Peyer's patch (tissue), 4 donors: Measurements from ENCODE around the gene KIAA2012. TPM values are rescaled to one million over a fixed set of nuclear protein-coding genes. Genes with fewer than 3 reads are reported as not detected.

Source experiments
- DNase-seq, 3 donors: peaks; one replicate each; pipeline ENCODE4 v3.0.0-alpha.2; 2017 to 2019
- H3K27ac ChIP-seq, 4 donors: fragments of 200-600 bp; sonication (generic); one replicate each; pipeline ENCODE4 v1.5.1; 2016 to 2019
- H3K27me3 ChIP-seq, 2 donors: fragments of 200-600 bp; sonication (generic); one replicate each; pipeline ENCODE4 v1.5.1; 2019
- H3K36me3 ChIP-seq, 3 donors: fragments of 200-600 bp; sonication (generic); one replicate each; pipeline ENCODE4 v1.5.1; 2016 to 2019
- H3K4me1 ChIP-seq, 4 donors: fragments of 200-600 bp; sonication (generic); one replicate each; pipeline ENCODE4 v1.5.1; 2016 to 2019
- H3K4me3 ChIP-seq, 4 donors: fragments of 200-600 bp; sonication (generic); 1 replicate in 3 of 4; 2 replicates in 1 of 4; pipeline ENCODE4 v1.5.1; 2016 to 2019; ENCODE audit warnings: mild to moderate bottlenecking in 1 of 4
- H3K9me3 ChIP-seq, 4 donors: fragments of 200-600 bp; sonication (generic); one replicate each; pipeline ENCODE4 v1.5.1; 2016 to 2019; ENCODE audit warnings: mild to moderate bottlenecking in 1 of 4
- CTCF ChIP-seq, 6 experiments: fragments of 450-650 bp in 4 of 6; fragments of 200-600 bp in 2 of 6; sonication (generic) in 1 of 6; IDR thresholded peaks; one replicate each; pipeline ENCODE4 v1.5.1; 2017 to 2019; ENCODE audit warnings: antibody characterized with exemption in 6 of 6, mild to moderate bottlenecking in 3 of 6, moderate library complexity in 1 of 6
- POLR2A ChIP-seq, 2 donors: fragments of 450-650 bp; IDR thresholded peaks; one replicate each; pipeline ENCODE4 v1.5.1; 2017; ENCODE audit warnings: antibody characterized with exemption in 2 of 2, mild to moderate bottlenecking in 2 of 2, moderate library complexity in 2 of 2
- total RNA-seq, 4 donors: library from RNA; depleted of rRNA; stranded (reverse); fragments of >200 nt; gene quantifications; one replicate each; pipeline ENCODE4 v1.1.0, GENCODE V29; 2016

KIAA2012 gene
- total RNA-seq, 4 donors from 2014 or later = 0.27 TPM; not detected in 3

DNA sequence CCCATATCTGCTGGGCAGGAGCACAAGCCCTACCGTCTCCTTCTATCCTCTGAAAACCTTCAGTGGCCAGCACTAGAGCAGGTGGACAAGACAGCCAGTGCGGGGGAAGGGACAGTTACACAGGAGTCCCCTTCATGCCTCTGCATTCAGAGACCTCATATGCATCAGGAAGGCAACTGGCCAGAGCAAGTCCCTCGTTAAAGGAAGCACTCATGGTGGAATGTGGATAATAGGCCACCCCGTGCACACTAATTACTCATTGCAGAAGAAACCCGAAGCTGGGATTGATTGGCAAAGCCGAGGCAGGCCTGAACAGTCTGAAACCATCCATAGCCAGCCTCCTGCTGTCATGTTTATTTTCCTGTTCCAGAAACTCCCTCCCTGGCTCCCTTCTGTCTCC, 11.2 kb downstream of the KIAA2012 start:
- Histone ChIP-seq H3K4me3 (no peak overlapping the region), H3K27ac (no peak overlapping the region), H3K27me3 (no peaks in the 10 kb centered on the region), H3K9me3 (no peaks in the 10 kb centered on the region), H3K36me3 (no peaks in the 10 kb centered on the region), H3K4me1 (peaks cover 0 to 10% (median 0%) of the 10 kb centered on the region in 4 donors)
- no peak for TF ChIP-seq CTCF (IDR thresholded peaks at IDR 0.05)
- no peak for TF ChIP-seq POLR2A (IDR thresholded peaks at IDR 0.05)
- DNase-seq = no peak

DNA sequence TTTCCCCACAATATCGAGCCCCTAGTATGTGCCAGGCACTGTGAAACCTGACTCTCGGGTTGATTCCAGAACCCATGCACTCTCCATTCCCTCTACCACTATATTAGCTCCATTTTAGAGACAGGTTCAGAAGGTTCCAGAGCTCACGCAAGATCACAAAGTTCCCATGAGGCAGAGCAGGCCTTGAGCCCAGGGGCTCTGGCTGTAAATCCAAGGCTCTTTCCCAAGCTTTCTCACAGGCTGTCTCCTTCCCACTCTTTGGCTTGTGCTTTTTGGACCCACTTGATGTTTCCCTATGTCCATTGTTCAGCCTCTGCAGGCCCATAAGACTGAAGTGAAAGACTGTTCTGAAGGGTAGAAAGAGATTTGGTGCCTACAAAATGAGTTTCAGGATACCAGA, 15.7 kb downstream of the KIAA2012 start:
- H3K36me3 ChIP-seq = no peaks in the 10 kb centered on the region
- H3K9me3 ChIP-seq = no peaks in the 10 kb centered on the region
- DNase-seq = no peak
- TF ChIP-seq CTCF (IDR thresholded peaks at IDR 0.05) = no peak
- no peak for TF ChIP-seq POLR2A (IDR thresholded peaks at IDR 0.05)
- H3K4me3 ChIP-seq = no peak overlapping the region
- no peak overlapping the region for H3K27ac ChIP-seq
- H3K4me1 ChIP-seq = peaks cover 0 to 9% (median 0%) of the 10 kb centered on the region in 4 donors
- no peaks in the 10 kb centered on the region for H3K27me3 ChIP-seq

- no peak overlapping the region for H3K27ac ChIP-seq
- no peak overlapping the region for H3K4me3 ChIP-seq
- no peaks in the 10 kb centered on the region for H3K36me3 ChIP-seq
- no peak for DNase-seq
- no peaks in the 10 kb centered on the region for H3K9me3 ChIP-seq
- no peaks in the 10 kb centered on the region for H3K4me1 ChIP-seq
- H3K27me3 ChIP-seq = no peaks in the 10 kb centered on the region
- TF ChIP-seq POLR2A (IDR thresholded peaks at IDR 0.05) = no peak
- TF ChIP-seq CTCF (IDR thresholded peaks at IDR 0.05) = no peak
Measured at GRCh38 chr2:202090530-202090929, 17.5 kb downstream of the KIAA2012 start.

GRCh38 chr2:202091476-202091875, 18.4 kb downstream of the KIAA2012 start:
- no peaks in the 10 kb centered on the region for H3K4me1 ChIP-seq
- no peak for DNase-seq
- no peaks in the 10 kb centered on the region for H3K27me3 ChIP-seq
- no peaks in the 10 kb centered on the region for H3K9me3 ChIP-seq
- H3K4me3 ChIP-seq = no peak overlapping the region
- no peaks in the 10 kb centered on the region for H3K36me3 ChIP-seq
- no peak overlapping the region for H3K27ac ChIP-seq
- TF ChIP-seq POLR2A (IDR thresholded peaks at IDR 0.05) = no peak
- no peak for TF ChIP-seq CTCF (IDR thresholded peaks at IDR 0.05)

DNA sequence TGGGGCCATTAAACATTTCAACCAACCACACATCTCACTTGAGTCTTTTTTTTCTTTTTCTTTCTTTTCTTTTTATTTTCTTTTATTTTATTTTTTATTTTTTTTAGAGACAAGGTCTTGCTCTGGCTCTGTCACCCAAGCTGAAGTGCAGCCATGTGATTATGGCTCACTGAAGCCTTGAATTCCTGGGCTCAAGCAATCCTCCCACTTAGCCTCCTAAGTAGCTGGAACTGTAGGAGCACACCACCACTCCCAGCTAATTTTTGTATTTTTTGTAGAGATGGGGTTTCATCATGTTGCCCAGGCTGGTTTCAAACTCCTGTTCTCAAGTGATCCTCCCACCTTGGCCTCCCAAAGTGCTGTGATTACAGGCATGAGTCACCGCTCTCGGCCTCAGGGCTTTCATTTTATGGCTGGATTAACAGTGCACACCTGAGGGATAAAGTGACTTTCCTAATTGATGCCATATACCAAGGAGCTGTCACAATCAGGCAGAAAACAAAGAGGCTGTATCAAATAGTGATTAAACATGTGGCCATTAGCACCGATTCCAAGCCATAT, 21.5 kb downstream of the KIAA2012 start:
- TF ChIP-seq POLR2A (IDR thresholded peaks at IDR 0.05) (no peak), CTCF (IDR thresholded peaks at IDR 0.05) (no peak)
- DNase-seq = no peak
- Histone ChIP-seq H3K36me3 (no peaks in the 10 kb centered on the region), H3K4me1 (no peaks in the 10 kb centered on the region), H3K9me3 (no peaks in the 10 kb centered on the region), H3K4me3 (no peak overlapping the region), H3K27ac (no peak overlapping the region), H3K27me3 (no peaks in the 10 kb centered on the region)

DNA sequence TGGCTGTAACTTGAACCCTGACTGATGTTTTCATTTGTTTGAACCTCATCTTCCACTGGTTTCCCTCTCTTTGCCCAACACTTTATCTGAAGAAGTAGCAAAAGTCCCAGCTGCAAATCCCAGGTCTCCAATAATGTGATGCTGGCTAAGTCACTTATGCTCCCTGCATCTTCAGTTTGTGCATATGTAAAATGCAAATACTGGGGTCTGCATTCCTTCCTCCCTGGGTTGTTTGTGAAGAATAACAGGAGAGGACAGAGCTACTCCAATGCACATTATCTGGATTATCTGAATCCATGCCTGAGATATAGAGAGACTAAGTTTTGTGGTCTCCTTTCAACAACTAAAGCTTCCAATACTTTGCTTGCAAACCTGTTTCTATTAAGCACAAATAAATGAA, 22.2 kb downstream of the KIAA2012 start:
- Histone ChIP-seq H3K36me3 (no peaks in the 10 kb centered on the region), H3K4me3 (no peak overlapping the region), H3K27me3 (no peaks in the 10 kb centered on the region), H3K9me3 (no peaks in the 10 kb centered on the region), H3K27ac (no peak overlapping the region), H3K4me1 (no peaks in the 10 kb centered on the region)
- no peak for DNase-seq
- TF ChIP-seq POLR2A (IDR thresholded peaks at IDR 0.05) (no peak), CTCF (IDR thresholded peaks at IDR 0.05) (no peak)
